LNCAP (cell line): ENCODE data around the gene ZNF358.

Source experiments
- CTCF ChIP-seq: fragments of 450-650 bp; IDR thresholded peaks from 2 replicates; pipeline ENCODE4 v1.5.1; 2017; ENCODE audit warnings: mild to moderate bottlenecking

ZNF358 gene

GRCh38 chr19:7535047-7535997 is 19.4 kb downstream of the ZNF358 start, which contains the start of gene PNPLA6:
Gene PNPLA6, plus strand, starts transcription at chr19:7535717. Its CDS starts 72 bp downstream, at chr19:7535789.
- no peak for TF ChIP-seq CTCF

GRCh38 chr19:7535998-7536695 is 20.2 kb downstream of the ZNF358 start:
- no peak for TF ChIP-seq CTCF

GRCh38 chr19:7539827-7540425 is 24.0 kb downstream of the ZNF358 start:
- no peak for TF ChIP-seq CTCF

GRCh38 chr19:7540761-7541474 is 25.0 kb downstream of the ZNF358 start:
- TF ChIP-seq CTCF, result no peak

- no peak for TF ChIP-seq CTCF
Measured at GRCh38 chr19:7541475-7541824, 25.5 kb downstream of the ZNF358 start.

GRCh38 chr19:7541828-7542443 is 26.0 kb downstream of the ZNF358 start:
- TF ChIP-seq CTCF, result no peak
